RWPE1 (cell line): ENCODE results near the gene NOL9.
A peak's percentile ranks its signal among the peaks of the same experiment; 100 is the strongest.

Experiments used
- CTCF ChIA-PET: fragments of 350-600 bp; sonication (Branson Sonifier 250); formaldehyde crosslinking; extraction: SDS; loops from one replicate; lab custom pipeline; 2021; lab: Yijun Ruan, JAX
- POLR2A ChIA-PET: fragments of 400-600 bp; formaldehyde crosslinking; extraction: SDS; loops from one replicate; lab custom pipeline; 2020; ENCODE audit warnings: antibody characterized with exemption; ENCODE audit not compliant: low non-redundant PET; lab: Yijun Ruan, JAX
- DNase-seq: peaks from one replicate; pipeline ENCODE4 v3.0.0; 2012; ENCODE audit warnings: low spot score
- H3K27ac ChIP-seq: fragments of 450-650 bp; 2 replicates; pipeline ENCODE4 v1.5.1; 2017
- CTCF ChIP-seq: fragments of 450-650 bp; conservative IDR thresholded peaks from 2 replicates; pipeline ENCODE4 v1.5.1; 2017; ENCODE audit warnings: low read depth, mild to moderate bottlenecking

NOL9 gene

GRCh38 chr1:6590046-6590445 is 35.7 kb upstream of the NOL9 start:
- peak overlapping the region; percentile 98 for H3K27ac ChIP-seq
- CTCF ChIA-PET = no interaction called here
- POLR2A ChIA-PET = interaction anchor here (0.7 to 1.1 kb wide), 2 partner anchors 9 kb away, joined by 3 to 4 read pairs; no protein-coding TSS in a partner anchor
- DNase-seq = no peak
- no peak for TF ChIP-seq CTCF

GRCh38 chr1:6588893-6589520 is 34.7 kb upstream of the NOL9 start:
- no peak for TF ChIP-seq CTCF
- POLR2A ChIA-PET = interaction anchor here (1.1 kb wide), 1 partner anchor 8 kb away, joined by 4 read pairs; no protein-coding TSS in a partner anchor
- DNase-seq = no peak
- CTCF ChIA-PET = interaction anchor here (0.7 kb wide), 1 partner anchor 42 kb away, joined by 4 read pairs; no protein-coding TSS in a partner anchor
- peak overlapping the region; percentile 98 for H3K27ac ChIP-seq

GRCh38 chr1:6588128-6588892 is 34.0 kb upstream of the NOL9 start:
- ChIA-PET CTCF (interaction anchor here (0.9 kb wide), 1 partner anchor 11 kb away, joined by 5 read pairs; no protein-coding TSS in a partner anchor), POLR2A (no interaction called here)
- no peak for TF ChIP-seq CTCF
- peak; percentile 37 for DNase-seq
- H3K27ac ChIP-seq = peak overlapping the region; percentile 98

- POLR2A ChIA-PET = no interaction called here
- CTCF ChIA-PET = interaction anchor here (0.9 to 1.1 kb wide), 2 partner anchors 12 to 33 kb away, joined by 4 to 5 read pairs; partner anchors contain the start of gene NOL9
- TF ChIP-seq CTCF = no peak
- H3K27ac ChIP-seq = peak overlapping the region; percentile 98
- DNase-seq = peak; percentile 41
Measured at GRCh38 chr1:6587261-6588005, 33.1 kb upstream of the NOL9 start.

- TF ChIP-seq CTCF = no peak
- POLR2A ChIA-PET = interaction anchor here (0.6 kb wide), 1 partner anchor 1625 kb away, joined by 7 read pairs; no protein-coding TSS in a partner anchor
Measured at GRCh38 chr1:6586404-6586816, 32.1 kb upstream of the NOL9 start.

GRCh38 chr1:6585841-6586240 is 31.5 kb upstream of the NOL9 start:
- no peak for TF ChIP-seq CTCF
- no peak for DNase-seq
- CTCF ChIA-PET = interaction anchor here (1.2 kb wide), 1 partner anchor 61 kb away, joined by 4 read pairs; no protein-coding TSS in a partner anchor
- peak overlapping the region; percentile 98 for H3K27ac ChIP-seq
- POLR2A ChIA-PET = interaction anchor here (0.6 kb wide), 1 partner anchor 1625 kb away, joined by 7 read pairs; no protein-coding TSS in a partner anchor

More at GRCh38 chr1:6586404-6586816, 32.1 kb upstream of the NOL9 start:
- no peak for DNase-seq
- H3K27ac ChIP-seq = peak overlapping the region; percentile 98
- CTCF ChIA-PET = interaction anchor here (1.2 kb wide), 1 partner anchor 60 kb away, joined by 4 read pairs; no protein-coding TSS in a partner anchor
